ENCODE results near the gene ZXDC. TPM values are rescaled to one million over a fixed set of nuclear protein-coding genes. Genes with fewer than 3 reads are reported as not detected.

The ZXDC gene
- total and polyA plus RNA-seq, 9 of the 15 experiments (the other 6 are each of a cell fraction or from before 2014, with no cell fraction given), result 0.59 to 13.4 (median 7.3) TPM

DNA sequence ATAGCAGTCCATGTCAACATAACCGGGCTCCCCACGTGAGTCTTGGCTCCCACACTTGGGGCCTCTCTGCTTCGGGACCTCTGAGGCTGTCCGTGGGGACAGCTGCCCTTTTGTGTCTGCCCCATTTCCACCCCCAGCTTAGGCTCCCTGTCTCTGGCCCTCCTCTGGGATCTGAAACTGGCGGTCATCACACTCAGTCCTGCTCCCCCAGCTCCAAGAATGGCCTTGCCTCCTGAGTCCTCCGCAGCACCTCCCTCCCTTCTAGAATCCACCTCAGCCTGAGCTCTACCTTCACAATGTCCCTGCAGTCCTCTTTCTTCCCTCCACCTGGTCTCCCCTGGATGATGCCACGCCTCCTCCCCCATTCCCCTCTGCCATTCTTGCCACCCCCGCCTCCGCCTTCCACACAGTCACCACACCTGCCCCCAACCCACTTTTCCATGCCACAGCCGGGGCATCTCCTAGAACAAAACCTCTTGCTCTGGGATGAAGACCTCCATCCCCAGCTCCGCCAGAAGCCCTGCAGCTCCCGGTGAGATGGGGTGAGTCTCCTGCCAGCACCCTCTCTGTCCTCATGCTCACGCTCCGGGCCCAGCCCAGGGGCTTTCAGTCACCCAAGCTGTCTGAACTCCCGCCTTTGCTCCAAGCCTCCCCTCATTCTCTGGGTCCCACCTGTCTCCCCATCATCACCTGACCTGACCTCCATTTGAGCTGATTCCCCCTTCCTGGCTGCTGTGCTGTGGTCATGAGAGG lies 7.0 kb upstream of the ZXDC start:
- ATAC-seq (no peak; the same call in 2 of the 3 replicates), DNase-seq (ENCODE audit: extremely low read depth in 1 of 4, low spot score in 3 of 4) (no peak), FAIRE-seq (no peak)
- 12% methylated on average over 10 of the region's 15 CpGs for WGBS (ENCODE audit: insufficient coverage, low coverage, missing lambda C conversion rate)
- no peak overlapping the region for H2AFZ ChIP-seq (ENCODE audit: low read depth, low read length)
- no TSS peak for BruUV-seq (replicated peaks)
- intact Hi-C loops (cut with micrococcal nuclease) (no loop called here), in situ Hi-C loops (cut with MboI) (no loop called here)
- H3K9me1 ChIP-seq (ENCODE audit: control insufficient read depth, insufficient read depth, low read length), result no peaks in the 10 kb centered on the region
- no peaks in the 10 kb centered on the region for H4K20me1 ChIP-seq (replicated peaks; ENCODE audit: control insufficient read depth, insufficient read depth, low read length)
- no peaks in the 10 kb centered on the region for H3K36me3 ChIP-seq (ENCODE audit: control insufficient read depth, insufficient read depth, low read length)
- H3K4me3 ChIP-seq, result no peak overlapping the region
- no peaks in the 10 kb centered on the region; a peak in 2 of 5 replicates for H3K4me1 ChIP-seq (replicated peaks in 1 of 2; ENCODE audit: control insufficient read depth in 2 of 2, insufficient read depth in 2 of 2, low read length in 2 of 2)
- ChIA-PET CTCF (ENCODE audit: low intra/inter-chr PET ratio) (no interaction called here), POLR2A (no interaction called here)
- TF ChIP-seq RB1 (IDR thresholded peaks at IDR 0.05; ENCODE audit: low read depth) (no peak), MAZ (CRISPR knock-in tag; conservative IDR thresholded peaks at IDR 0.05 in 1 of 2, IDR thresholded peaks at IDR 0.05 in 1 of 2) (no peak), ZNF431 (CRISPR knock-in tag; IDR thresholded peaks at IDR 0.05) (no peak), HDGF (IDR thresholded peaks at IDR 0.05) (no peak), ZBTB8A (IDR thresholded peaks at IDR 0.05; ENCODE audit: partially characterized antibody) (no peak), TEAD2 (tag; IDR thresholded peaks at IDR 0.05) (no peak), MEF2A (IDR thresholded peaks at IDR 0.05; ENCODE audit: control insufficient read depth, low read depth, low read length) (no peak), ARID2 (IDR thresholded peaks at IDR 0.05) (no peak), YBX1 (IDR thresholded peaks at IDR 0.05) (no peak), TAF7 (tag; IDR thresholded peaks at IDR 0.05) (no peak), ZNF449 (CRISPR knock-in tag; IDR thresholded peaks at IDR 0.05) (no peak), SMC3 (conservative IDR thresholded peaks at IDR 0.05; ENCODE audit: insufficient read depth, low read depth, low read length) (no peak), ZNF561 (CRISPR knock-in tag; conservative IDR thresholded peaks at IDR 0.05) (no peak), TRIM24 (IDR thresholded peaks at IDR 0.05) (no peak)
- TF ChIP-seq, protein P1, sequence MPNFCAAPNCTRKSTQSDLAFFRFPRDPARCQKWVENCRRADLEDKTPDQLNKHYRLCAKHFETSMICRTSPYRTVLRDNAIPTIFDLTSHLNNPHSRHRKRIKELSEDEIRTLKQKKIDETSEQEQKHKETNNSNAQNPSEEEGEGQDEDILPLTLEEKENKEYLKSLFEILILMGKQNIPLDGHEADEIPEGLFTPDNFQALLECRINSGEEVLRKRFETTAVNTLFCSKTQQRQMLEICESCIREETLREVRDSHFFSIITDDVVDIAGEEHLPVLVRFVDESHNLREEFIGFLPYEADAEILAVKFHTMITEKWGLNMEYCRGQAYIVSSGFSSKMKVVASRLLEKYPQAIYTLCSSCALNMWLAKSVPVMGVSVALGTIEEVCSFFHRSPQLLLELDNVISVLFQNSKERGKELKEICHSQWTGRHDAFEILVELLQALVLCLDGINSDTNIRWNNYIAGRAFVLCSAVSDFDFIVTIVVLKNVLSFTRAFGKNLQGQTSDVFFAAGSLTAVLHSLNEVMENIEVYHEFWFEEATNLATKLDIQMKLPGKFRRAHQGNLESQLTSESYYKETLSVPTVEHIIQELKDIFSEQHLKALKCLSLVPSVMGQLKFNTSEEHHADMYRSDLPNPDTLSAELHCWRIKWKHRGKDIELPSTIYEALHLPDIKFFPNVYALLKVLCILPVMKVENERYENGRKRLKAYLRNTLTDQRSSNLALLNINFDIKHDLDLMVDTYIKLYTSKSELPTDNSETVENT (CRISPR knock-in tag; IDR thresholded peaks at IDR 0.05), result no peak
- H3K9me3 ChIP-seq (replicated peaks; ENCODE audit: control insufficient read depth, insufficient read depth, low read depth, low read length), result no peaks in the 10 kb centered on the region
- no peak overlapping the region for H3K27ac ChIP-seq (ENCODE audit: extremely low read depth, low read depth, low read length)
- H3K4me2 ChIP-seq (ENCODE audit: insufficient read depth, low read length), result no peak overlapping the region
- H3K27me3 ChIP-seq (ENCODE audit: control insufficient read depth in 2 of 2, insufficient read depth in 2 of 2, low read length in 2 of 2), result peaks cover 0 to 16% of the 10 kb centered on the region in 2 experiments; a peak in 2 of 5 replicates
- H3K9ac ChIP-seq (ENCODE audit: insufficient read depth in 1 of 2, low read depth in 2 of 2, low read length in 2 of 2), result no peak overlapping the region
- H3K79me2 ChIP-seq (ENCODE audit: control insufficient read depth, insufficient read depth, low read length), result no peaks in the 10 kb centered on the region
